ENCODE results near the gene PPAT. TPM values are rescaled to one million over a fixed set of nuclear protein-coding genes. Genes with fewer than 3 reads are reported as not detected.

Gene PPAT
- total RNA-seq, 4 donors from 2014 or later = 0.75 to 12.1 (median 4.5) TPM

DNA sequence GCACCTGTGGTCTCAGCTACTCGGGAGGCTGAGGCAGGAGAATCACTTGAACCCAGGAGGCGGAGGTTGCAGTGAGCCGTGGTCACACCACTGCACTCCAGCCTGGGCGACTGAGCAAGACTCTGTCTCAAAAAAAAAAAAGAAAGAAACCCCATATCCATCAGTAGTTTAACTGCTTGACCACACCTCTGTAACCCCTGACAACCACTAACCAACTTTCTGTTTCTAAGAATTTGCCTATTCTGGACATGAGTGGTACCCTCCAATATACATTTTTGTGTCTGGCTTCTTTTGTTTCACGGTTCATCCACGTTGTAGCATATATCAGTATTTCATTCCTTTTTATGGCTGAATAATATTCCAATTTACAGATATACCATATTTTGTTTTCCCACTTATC lies 9.1 kb downstream of the PPAT start:
- Histone ChIP-seq H3K9me3 (no peaks in the 10 kb centered on the region), H3K36me3 (no peaks in the 10 kb centered on the region), H3K27ac (no peak overlapping the region), H3K4me3 (no peak overlapping the region), H3K27me3 (no peaks in the 10 kb centered on the region), H3K4me1 (no peaks in the 10 kb centered on the region)
- in situ Hi-C loops (cut with MboI; ENCODE audit: low pct_ligation_motif_present in 1 of 4, low pct_unique_long_range_greater_than_20kb in 1 of 4, low sequenced_read_pairs in 3 of 4) = loop anchor here in 1 of 4 donors (10.0 kb wide), 1 partner anchor 379 kb away; no protein-coding TSS in a partner anchor
- DNase-seq = no peak
- TF ChIP-seq EP300 (IDR thresholded peaks at IDR 0.05; ENCODE audit: low read depth) (no peak), POLR2A (IDR thresholded peaks at IDR 0.05) (no peak), POLR2AphosphoS5 (IDR thresholded peaks at IDR 0.05) (no peak)
- TF ChIP-seq, protein P1, sequence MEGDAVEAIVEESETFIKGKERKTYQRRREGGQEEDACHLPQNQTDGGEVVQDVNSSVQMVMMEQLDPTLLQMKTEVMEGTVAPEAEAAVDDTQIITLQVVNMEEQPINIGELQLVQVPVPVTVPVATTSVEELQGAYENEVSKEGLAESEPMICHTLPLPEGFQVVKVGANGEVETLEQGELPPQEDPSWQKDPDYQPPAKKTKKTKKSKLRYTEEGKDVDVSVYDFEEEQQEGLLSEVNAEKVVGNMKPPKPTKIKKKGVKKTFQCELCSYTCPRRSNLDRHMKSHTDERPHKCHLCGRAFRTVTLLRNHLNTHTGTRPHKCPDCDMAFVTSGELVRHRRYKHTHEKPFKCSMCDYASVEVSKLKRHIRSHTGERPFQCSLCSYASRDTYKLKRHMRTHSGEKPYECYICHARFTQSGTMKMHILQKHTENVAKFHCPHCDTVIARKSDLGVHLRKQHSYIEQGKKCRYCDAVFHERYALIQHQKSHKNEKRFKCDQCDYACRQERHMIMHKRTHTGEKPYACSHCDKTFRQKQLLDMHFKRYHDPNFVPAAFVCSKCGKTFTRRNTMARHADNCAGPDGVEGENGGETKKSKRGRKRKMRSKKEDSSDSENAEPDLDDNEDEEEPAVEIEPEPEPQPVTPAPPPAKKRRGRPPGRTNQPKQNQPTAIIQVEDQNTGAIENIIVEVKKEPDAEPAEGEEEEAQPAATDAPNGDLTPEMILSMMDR (IDR thresholded peaks at IDR 0.05) = no peak
- intact Hi-C loops (cut with DNase I; ENCODE audit: low total_unique reads) = no loop called here
- WGBS, 2 donors (ENCODE audit: low coverage in 1 of 2) = 90 to 93% methylated on average over 2 to 6 of the region's 6 CpGs

DNA sequence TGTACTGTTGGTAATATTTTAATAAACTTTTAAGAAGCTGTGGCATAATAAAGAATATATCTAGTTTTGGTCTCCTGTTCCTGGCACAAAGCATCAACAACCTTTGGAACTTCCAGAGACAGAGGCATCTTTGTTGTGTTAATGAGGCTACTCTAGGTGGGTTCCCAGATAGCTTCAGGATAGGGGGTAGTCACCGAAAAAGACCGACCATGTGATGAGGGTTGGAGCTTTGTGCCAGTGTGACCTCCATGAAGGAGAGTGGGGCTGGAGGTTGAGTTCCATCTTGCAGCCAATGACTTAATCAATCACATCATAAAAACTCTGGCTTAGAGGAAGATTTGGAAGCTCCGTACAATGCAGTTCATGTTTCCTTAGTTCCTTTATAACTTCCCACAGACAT lies 9.9 kb downstream of the PPAT start:
- in situ Hi-C loops (cut with MboI; ENCODE audit: low pct_ligation_motif_present in 1 of 4, low pct_unique_long_range_greater_than_20kb in 1 of 4, low sequenced_read_pairs in 3 of 4) = loop anchor here in 1 of 4 donors (10.0 kb wide), 1 partner anchor 379 kb away; no protein-coding TSS in a partner anchor
- H3K4me3 ChIP-seq = no peak overlapping the region
- no peaks in the 10 kb centered on the region for H3K4me1 ChIP-seq
- DNase-seq = no peak
- no peaks in the 10 kb centered on the region for H3K27me3 ChIP-seq
- H3K27ac ChIP-seq = no peak overlapping the region
- TF ChIP-seq POLR2A (IDR thresholded peaks at IDR 0.05) = no peak
- TF ChIP-seq, protein P1 (IDR thresholded peaks at IDR 0.05) = no peak
- no peaks in the 10 kb centered on the region for H3K9me3 ChIP-seq
- intact Hi-C loops (cut with DNase I; ENCODE audit: low total_unique reads) = no loop called here
- 88 to 90% methylated on average over 3 of the region's 3 CpGs for WGBS, 2 donors (ENCODE audit: low coverage in 1 of 2)
- no peaks in the 10 kb centered on the region for H3K36me3 ChIP-seq

DNA sequence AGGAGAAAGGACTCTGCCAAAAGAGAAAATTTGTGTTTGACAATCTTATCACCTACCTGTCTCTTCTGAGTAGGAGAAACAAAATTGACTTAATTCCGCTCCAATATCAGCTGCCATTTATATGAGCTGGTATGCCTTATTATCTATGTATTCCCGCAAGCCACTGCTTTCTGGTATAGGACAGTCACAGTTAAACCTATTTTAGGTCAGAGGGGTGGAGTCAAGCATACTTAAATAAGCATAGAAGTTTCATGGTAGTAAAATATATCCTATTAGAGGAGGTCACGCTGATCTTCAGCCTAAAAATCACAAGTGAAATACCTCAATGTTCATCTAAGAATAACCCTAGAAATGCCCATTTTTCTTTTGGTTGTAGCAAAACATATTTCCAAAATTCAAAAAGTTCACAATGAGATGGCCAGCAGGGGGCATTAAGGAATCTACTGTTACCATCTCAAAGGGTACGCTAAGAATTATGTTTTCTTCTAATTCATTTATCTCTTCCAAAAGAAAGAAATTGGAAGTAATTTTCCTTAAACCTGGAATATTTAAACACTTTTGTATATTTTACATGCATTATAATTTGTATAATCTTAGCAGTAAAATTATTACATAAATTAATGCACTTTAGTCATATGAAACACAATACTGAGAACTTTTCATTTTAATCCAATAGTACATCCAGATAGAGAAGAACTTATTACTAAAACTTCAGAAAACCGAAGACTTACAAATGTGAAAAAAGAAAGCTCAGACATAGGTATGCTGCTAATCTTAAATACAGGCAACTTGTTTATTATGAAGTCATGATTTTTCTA lies 10.5 kb downstream of the PPAT start:
- no peaks in the 10 kb centered on the region for H3K36me3 ChIP-seq
- no peak overlapping the region for H3K4me3 ChIP-seq
- no peaks in the 10 kb centered on the region for H3K4me1 ChIP-seq
- peak; percentile 13 for DNase-seq
- TF ChIP-seq EP300 (IDR thresholded peaks at IDR 0.05; ENCODE audit: low read depth) = no peak
- TF ChIP-seq, protein P1 (IDR thresholded peaks at IDR 0.05) = peak; percentile 57 to 71 (median 66)
- no peaks in the 10 kb centered on the region for H3K27me3 ChIP-seq
- H3K9me3 ChIP-seq = no peaks in the 10 kb centered on the region
- no peak overlapping the region for H3K27ac ChIP-seq
- intact Hi-C loops (cut with DNase I; ENCODE audit: low total_unique reads) (no loop called here), in situ Hi-C loops (cut with MboI; ENCODE audit: low pct_ligation_motif_present in 1 of 4, low pct_unique_long_range_greater_than_20kb in 1 of 4, low sequenced_read_pairs in 3 of 4) (loop anchor here in 1 of 4 donors (10.0 kb wide), 1 partner anchor 380 kb away; no protein-coding TSS in a partner anchor)
- WGBS, 2 donors (ENCODE audit: low coverage in 1 of 2) = 59% methylated on average over 5 of the region's 5 CpGs

DNA sequence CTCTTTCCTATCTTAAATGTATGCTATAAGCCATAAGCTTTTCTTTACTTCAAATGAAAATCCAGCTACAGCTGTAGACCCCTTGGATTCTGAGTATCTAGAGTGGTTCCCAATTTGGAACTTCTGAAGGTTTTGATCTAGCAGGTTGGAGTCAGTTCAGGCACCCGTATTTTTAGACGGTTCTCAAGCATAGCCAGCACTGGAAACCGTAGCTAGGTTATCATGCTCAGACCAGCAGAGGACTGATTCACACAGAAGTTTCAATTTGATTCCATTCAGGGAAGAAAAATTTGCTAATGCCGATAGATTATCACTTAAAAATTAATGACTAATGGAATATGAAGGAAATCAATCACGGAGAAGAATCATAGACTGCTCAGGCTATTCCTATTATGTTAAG lies 11.2 kb downstream of the PPAT start:
- H3K27me3 ChIP-seq = no peaks in the 10 kb centered on the region
- intact Hi-C loops (cut with DNase I; ENCODE audit: low total_unique reads) (no loop called here), in situ Hi-C loops (cut with MboI; ENCODE audit: low pct_ligation_motif_present in 1 of 4, low pct_unique_long_range_greater_than_20kb in 1 of 4, low sequenced_read_pairs in 3 of 4) (loop anchor here in 1 of 4 donors (10.0 kb wide), 1 partner anchor 381 kb away; no protein-coding TSS in a partner anchor)
- no peaks in the 10 kb centered on the region for H3K4me1 ChIP-seq
- H3K36me3 ChIP-seq = no peaks in the 10 kb centered on the region
- WGBS, 2 donors (ENCODE audit: low coverage in 1 of 2) = 90 to 100% methylated on average over 5 of the region's 5 CpGs
- TF ChIP-seq POLR2AphosphoS5 (IDR thresholded peaks at IDR 0.05) (no peak), POLR2A (IDR thresholded peaks at IDR 0.05) (no peak), EP300 (IDR thresholded peaks at IDR 0.05; ENCODE audit: low read depth) (no peak)
- TF ChIP-seq, protein P1 (IDR thresholded peaks at IDR 0.05) = no peak
- no peak overlapping the region for H3K4me3 ChIP-seq
- H3K9me3 ChIP-seq = no peaks in the 10 kb centered on the region
- no peak overlapping the region for H3K27ac ChIP-seq
- DNase-seq = no peak
